HUDEP-2 (cell line): Measurements from ENCODE around the gene ANTXR1.

Experiments used
- DNase-seq, 76 experiments: peaks; one replicate each; lab custom pipeline; 2025; ENCODE audit not compliant: unreplicated experiment in 76 of 76; lab: John Stamatoyannopoulos, UW

Gene ANTXR1

DNA sequence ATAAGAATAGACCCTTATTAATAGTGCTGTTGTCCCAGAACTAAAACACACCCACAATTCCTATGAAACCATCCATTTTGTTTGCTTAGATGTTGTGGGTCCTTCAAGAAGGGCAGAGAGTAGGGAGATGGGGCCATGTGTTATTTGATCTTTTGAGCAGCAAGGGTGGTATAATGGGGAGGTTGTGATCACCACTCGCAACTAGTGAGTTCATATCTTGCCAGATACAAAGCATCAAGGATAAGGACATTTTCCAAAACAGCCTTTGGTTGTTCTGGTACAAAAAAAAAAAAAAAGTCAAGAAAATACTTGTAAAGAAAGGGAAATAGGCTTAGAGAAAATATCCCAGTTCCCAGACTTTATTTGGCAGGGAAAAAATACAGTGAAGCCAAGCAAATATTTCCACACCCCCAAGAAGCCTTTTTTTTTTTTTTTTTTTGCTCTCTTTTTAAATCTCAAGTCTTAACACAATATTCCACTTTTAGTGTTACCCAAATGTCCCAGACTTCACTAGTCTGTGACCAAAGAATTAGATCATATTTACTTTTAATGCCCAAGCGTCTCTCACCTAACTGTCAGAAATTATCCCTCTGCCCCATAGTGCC lies 54.1 kb downstream of the ANTXR1 start:
- no peak for DNase-seq

DNA sequence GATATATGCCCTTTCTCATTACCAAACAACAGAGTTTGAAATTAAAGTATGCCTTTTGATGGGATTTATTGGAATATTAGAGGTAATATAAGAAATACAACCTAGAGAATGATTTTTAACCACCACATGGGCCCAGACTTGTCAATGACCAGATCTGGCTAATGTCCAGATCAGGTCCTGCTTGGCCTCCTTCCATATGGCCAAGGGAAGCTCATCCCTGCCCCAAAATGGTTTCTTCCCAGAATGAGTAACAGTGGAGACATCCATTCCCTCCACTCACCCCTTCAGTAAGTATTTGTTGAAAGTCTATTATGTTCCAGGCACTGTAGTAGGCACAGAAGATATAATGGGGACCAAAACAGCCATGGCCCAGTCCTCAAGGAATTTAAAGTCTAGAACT lies 54.9 kb downstream of the ANTXR1 start:
- no peak for DNase-seq

DNA sequence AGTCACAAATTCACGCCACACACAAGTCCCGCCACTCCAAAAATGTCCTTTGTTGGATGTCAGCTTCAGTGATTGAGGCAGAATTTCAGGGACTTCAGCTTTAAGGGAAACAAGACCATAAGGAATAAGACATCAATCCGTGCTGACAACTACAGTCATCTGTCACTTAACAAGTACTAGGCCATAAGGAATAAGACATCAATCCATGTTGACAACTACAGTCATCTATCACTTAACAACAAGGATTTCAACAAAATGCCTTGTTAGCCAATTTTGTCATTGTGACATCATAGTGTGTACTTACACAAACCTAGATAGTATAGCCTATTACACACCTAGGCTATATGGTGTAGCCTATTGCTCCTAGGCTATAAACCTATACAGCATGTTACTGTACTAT lies 58.0 kb downstream of the ANTXR1 start:
- no peak for DNase-seq

DNA sequence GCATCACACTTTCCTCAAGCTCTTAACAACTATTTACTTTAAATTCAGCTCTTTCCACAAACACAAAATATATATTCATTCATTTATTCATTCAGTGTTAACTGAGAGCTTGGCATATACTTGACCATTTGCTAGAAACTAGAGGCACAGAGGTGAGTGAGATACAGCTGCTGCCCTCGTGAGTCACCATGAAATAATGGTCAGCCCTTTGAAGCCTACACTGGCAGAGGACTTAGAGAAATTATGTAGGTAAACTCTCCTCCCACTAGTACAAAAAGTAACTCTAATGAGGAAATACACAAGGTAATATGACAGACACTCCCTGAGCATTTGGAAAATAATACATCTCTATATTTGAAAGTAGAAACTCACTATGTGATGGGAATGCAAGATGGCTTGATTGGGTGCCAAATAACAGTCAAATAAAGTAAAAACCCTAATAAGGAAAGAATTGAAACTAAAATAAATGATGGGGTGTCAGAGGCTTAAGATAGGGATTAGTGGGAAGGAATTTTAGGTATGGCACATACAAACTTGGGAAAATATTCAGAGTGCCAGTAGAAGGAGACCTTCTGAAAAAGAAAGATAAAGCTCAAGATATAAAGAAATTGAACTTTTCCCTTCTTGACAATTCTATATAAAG lies 61.1 kb downstream of the ANTXR1 start:
- no peak for DNase-seq

DNA sequence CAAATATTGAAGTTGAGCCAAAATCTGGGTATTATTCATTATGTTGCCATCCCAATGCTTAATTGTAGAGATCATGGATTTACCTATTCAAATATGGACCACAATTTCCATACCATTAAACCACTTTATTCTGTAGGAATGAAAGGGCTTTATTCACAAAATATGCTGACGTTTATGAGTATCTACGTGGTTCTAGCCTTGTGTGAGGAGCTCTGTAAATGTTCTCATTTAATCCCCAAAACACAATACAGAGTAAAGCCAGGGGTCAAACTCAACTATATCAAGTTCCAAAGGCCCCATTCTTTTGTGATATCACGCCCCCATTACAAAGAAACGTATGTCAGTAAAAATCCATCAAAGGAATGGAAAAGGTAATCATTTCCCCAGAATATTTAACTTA lies 61.9 kb downstream of the ANTXR1 start:
- DNase-seq, result no peak

DNA sequence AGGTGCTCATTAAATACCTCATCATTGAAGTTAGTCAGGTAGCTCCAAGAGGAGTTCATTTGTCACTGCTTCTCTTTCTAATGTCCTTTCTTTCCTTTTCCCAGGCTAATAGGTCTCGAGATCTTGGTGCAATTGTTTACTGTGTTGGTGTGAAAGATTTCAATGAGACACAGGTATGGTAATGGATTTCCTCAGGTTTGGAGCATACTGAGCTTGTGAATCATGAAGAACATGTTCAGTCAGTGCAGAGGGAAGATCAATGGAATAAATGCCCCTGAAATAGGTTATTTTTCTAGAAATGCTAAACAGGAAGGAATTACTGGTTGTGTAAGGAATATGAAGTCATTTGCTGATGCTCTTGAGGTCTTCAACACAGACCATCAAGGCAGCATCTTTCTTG lies 62.5 kb downstream of the ANTXR1 start:
- no peak for DNase-seq

DNA sequence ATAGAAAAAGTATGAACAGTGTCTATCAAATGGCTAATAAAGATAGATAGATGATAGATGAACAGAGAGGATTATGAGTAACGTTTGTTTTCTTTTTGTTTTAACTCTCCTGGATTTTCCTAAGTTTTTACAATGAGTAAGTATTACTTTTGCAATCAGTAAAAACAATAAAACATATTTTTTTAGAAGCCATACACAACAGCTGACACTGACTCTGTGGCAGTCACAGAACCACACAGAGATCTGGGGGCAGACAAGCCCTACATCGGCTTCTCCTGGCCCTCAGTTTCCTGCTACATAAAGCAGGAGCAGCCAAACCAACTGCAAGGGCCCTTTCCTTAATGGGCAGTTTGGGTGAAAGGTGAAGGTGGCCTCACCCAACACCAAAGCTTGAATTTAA lies 63.6 kb downstream of the ANTXR1 start:
- no peak for DNase-seq

DNA sequence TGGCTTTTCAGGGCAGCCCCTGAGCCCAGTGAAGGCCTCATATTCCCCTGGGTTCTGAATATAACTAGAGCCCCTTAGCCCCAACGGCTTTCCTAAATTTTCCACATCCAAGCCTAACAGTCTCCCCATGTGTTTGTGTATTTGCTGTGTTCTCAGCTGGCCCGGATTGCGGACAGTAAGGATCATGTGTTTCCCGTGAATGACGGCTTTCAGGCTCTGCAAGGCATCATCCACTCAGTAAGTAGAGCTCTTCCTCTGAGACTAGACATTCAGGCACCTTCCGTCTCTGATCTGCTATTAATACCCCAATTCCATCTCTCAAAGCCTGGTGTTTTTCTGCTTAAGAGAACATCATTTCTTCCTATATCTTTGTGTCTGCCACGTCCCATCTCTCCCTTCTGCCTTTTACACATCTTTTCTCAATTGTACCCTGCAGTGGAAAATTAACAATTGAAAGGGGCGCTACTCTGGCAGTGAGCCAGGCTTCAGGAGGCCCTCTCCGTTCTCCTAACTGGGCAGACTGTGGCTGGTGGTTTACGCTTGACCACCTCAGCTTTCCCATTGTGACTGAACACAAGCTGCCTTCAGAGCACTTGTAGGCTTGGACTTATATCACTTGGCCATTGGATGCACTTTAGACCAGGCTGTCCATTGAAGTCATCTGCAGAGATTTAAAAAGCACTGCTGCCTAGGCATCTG lies 64.4 kb downstream of the ANTXR1 start:
- DNase-seq, result no peak

- no peak for DNase-seq
Observed at GRCh38 chr2:69080071-69080470, 67.1 kb downstream of the ANTXR1 start.

DNA sequence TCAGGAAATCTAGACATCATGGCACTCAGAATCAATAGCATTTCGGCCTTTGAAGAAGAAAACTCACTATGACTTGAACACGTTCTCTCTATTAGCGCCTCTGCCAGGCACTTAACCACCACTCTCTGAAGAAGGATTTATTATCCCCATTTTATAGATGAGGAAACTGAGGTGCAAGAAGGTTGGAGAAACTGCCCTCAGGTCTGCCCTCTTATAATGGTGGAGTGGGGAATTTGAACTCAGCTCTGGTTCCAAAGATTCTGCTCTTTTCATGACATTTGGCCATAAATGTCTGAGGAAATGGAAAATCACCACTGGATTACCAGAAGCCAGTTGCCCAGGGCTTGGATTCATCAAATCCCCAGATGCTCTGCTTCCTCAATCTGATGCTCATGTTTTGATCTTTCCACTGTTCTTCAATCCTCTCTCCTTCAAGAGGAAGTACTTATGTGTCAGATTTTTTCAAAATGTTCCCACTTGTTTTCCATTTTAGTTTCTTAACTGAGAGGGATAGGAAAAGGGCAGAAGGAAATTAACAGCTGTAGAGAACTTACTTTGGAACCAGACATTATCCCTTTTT lies 68.1 kb downstream of the ANTXR1 start:
- no peak for DNase-seq

DNA sequence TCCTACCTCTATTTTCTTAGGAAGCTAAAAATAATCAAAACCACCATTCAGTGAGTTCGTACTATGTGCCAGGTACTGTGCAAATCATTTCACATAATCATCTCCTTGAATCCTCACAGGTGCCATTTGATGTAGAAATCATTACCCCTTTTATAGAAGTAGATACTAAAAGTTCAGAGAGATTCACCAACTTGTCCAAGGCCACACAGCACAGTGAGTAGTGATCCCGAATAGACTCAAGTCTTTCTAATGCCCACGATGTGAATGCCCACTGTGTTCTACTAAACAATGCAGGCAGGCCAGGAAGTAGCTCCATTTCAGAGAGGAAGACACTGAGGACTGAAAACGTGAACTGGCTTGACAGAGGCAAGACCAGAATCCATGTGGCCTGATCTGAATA lies 68.8 kb downstream of the ANTXR1 start:
- no peak for DNase-seq

DNA sequence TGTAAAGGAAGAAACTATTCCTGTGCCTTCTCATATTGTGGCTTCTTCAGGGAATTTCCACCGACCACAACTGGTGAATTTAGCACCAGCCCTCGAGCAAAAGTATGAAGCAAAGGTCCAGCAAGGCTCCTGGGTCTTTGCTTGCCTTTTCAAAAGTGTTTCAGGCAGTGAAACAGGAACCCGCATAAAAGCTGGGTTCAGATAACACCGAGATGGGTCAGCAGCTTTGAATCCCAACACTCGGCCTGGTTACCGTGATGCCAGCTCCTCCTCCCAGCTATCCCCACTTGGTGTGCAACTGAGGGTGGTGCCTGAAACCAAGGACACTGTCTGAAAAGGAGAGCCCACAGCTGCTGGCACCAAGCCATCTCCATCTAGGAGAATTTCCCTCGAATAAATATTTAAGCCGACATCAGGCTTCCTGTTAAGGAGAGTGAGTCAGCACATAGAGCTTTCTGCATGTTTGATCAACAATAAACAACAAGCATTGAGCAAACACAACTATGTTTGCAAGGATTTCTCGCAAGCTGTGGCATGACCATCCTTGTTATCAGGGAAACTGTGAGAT lies 69.5 kb downstream of the ANTXR1 start:
- DNase-seq, result no peak

DNA sequence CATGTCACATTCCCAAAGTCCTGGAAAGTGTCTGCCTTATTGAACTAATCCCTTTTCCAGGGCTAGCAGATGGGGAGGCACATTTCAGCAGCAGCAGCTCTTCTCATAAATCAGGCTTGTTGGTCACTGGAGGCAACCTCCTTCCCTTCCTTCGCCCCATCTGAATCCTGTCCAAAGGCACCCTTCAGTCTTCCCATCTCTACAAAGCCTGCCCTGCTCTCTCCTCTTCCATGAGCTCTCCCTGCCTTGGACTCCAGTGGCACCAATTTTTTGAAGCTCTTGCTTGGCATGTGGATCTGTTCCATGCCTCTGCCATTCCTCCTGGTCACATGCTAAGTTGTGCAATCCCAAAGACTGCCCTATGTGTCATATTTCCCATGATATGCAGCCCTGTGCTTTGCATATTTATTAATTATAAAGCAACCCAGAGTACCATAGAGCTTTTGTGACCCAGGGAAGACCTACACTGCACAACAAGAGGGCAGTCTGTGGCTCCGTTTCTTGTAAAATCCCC lies 70.3 kb downstream of the ANTXR1 start:
- DNase-seq, result no peak

GRCh38 chr2:69084492-69084891 lies 71.5 kb downstream of the ANTXR1 start:
- DNase-seq, result no peak

- DNase-seq, result no peak
Observed at GRCh38 chr2:69086466-69086865, 73.5 kb downstream of the ANTXR1 start.

DNA sequence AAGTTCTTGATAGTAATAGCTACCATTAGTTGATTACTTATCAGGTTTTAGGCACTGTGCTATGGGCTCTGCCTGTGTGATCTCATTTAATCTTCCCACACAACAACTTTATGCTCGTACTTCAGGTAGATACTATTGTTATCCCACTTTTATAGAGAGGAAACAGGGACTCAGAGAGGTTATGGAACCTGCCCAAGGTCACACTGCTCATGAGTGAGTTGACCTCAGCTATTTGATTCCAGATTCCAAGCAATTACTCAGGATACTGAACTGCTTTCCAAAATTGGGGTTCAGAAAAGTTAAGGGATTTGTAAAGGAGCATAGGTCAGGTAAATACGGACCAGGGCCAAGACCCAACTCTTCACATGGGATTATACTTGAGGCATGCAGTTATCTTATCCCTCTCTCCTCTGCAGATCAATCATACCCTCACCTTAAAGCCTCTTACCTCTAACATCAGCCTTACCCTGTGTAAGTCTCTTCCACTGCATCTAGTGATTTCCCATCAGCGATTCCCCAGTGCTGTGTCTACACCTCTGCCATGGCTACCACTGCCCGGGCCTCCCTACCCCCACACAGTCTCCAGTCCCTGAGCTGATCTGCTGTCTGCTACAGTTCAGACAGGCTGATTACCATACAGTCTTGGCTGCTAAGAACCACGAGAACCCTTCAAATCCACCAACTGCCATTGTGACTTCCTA lies 74.4 kb downstream of the ANTXR1 start:
- no peak for DNase-seq

DNA sequence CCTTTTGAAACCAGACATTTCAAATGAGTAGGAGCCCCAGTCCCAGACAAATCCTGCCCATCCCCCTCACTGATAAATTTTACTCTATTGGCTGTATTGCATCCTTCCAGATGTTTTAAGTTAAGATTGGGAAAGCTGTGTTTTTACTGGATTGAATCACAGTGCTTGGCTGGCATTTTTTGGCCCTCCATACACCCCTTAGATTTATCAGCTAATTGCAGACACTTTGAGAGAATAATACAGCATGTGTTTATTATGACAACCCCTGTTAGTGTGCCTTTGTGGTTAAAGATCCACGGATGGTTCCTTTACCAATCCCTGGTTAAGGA lies 74.9 kb downstream of the ANTXR1 start:
- no peak for DNase-seq

DNA sequence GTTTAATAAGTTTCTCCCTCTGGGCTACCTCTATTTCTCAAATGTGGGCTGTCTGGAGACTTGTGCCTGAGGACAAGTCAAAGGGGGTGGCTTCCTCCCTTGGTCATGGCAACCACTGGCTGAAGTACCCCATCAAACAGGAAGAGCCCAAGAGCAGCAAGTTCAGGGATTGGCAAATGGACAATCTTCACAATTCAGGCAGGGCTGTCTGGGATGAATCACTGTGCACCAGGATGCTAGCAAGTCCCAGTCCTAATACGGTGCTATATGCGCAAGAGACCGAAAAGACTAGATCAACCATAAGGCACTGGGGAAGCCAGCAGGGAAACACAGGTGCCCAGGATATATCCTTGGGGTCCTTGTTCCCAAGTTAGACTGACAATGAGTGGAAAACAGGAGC lies 75.5 kb downstream of the ANTXR1 start:
- DNase-seq, result no peak

DNA sequence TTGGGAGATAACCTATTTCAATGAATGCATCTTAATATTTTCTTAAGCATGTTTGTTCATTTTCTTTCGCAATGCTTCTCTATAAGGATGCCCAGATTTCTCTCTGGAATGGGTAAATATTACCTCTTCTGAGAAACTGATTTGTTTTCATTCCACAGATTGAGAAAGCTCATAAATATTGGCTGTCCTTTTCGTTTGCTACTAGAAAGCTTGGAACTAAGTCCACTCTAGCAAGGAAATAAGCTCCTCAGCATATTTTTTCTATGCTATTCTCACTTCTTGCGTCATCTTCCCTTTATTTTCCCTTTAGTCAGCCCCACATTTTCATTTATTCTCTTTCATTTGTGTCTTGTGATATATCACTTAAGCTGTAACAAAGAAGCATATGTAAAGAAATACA lies 76.3 kb downstream of the ANTXR1 start:
- no peak for DNase-seq

DNA sequence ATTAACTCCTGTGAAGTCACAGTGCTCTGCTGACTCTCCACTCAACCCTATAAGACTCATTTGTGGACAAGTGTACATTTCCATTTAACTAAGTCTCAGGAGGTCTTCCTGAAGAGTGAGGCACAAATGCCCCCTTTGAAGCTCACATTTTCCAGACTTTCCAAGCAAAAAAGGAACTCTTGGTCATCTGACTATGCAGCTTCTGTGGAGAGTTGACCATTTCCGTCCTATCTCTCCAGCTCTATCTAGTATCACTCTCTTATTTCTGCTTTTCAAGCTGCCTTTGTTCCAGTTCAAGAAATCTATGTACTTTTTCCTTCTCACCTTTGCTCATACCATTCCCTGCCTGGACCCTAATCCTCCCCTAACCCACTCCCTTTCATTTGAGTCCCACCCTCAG lies 77.0 kb downstream of the ANTXR1 start:
- DNase-seq, result no peak

GRCh38 chr2:69090820-69091219 lies 77.8 kb downstream of the ANTXR1 start:
- no peak for DNase-seq
